ENCODE results near the gene TMEM190.
"Not testable (repeated sequence)": the region's sequence is repeated elsewhere in the genome, so short reads cannot be mapped to it uniquely, and the experiment has no call there.

TMEM190 gene

DNA sequence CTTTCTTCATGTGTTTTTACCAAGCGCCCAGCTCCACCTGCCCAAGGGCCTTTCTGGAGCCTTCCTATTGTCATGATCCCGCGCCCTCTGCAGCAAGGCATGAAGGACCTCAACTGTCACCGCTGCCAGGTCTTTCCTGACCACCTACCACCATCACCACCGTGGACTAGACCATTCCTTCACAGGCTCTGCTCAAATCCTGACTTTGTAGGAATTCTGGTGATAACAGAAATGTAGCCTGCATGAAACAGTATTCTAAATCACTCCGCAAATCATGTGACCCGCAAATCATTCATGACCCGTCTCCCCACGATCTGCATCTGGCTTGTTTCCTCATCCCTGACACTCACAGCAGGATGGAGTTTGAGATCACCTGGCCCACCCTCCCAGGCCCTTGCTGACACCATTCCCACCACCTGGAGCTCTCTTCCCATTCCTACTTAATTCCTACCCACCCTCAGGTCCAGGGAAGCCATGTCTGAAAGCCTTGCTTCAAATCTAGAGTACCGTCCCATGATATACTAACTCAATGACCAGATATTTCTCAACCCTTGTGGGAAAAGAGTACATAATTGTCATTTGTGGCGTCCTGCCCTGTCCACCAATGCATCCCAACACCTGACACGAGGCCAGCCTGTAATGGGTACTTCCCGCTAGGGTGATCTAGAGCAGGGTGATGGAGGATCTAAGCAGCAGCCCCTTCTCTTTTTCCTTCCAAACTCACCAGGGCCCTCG lies 29.6 kb downstream of the TMEM190 start:
- CTCF ChIA-PET = interaction anchor here (1.1 to 2.2 kb wide), 4 partner anchors 23 to 246 kb away, joined by 3 to 8 read pairs (median 3); partner anchors contain the start of gene TMEM238
- DNase-seq (ENCODE audit: extremely low spot score) = no peak

GRCh38 chr19:55406826-55407549 lies 30.4 kb downstream of the TMEM190 start:
- ChIA-PET CTCF (interaction anchor here (1.0 to 1.6 kb wide), 2 partner anchors 24 to 61 kb away, joined by 3 read pairs; partner anchors contain the start of gene TMEM238), POLR2A (interaction anchor here (0.6 to 2.2 kb wide), 21 partner anchors 8 to 938 kb away, joined by 3 to 29 read pairs (median 5); partner anchors contain the start of genes CCDC106, CDC42EP5, ISOC2 and KMT5C)
- peak; percentile 47 for DNase-seq (ENCODE audit: extremely low spot score)
- TF ChIP-seq, protein P1, sequence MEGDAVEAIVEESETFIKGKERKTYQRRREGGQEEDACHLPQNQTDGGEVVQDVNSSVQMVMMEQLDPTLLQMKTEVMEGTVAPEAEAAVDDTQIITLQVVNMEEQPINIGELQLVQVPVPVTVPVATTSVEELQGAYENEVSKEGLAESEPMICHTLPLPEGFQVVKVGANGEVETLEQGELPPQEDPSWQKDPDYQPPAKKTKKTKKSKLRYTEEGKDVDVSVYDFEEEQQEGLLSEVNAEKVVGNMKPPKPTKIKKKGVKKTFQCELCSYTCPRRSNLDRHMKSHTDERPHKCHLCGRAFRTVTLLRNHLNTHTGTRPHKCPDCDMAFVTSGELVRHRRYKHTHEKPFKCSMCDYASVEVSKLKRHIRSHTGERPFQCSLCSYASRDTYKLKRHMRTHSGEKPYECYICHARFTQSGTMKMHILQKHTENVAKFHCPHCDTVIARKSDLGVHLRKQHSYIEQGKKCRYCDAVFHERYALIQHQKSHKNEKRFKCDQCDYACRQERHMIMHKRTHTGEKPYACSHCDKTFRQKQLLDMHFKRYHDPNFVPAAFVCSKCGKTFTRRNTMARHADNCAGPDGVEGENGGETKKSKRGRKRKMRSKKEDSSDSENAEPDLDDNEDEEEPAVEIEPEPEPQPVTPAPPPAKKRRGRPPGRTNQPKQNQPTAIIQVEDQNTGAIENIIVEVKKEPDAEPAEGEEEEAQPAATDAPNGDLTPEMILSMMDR (IDR thresholded peaks at IDR 0.05; ENCODE audit: control extremely low read depth, extremely low read depth, low read depth, missing control alignments) = no peak

More for the DNA sequence above, 29.6 kb downstream of the TMEM190 start:
- POLR2A ChIA-PET = interaction anchor here (0.6 to 2.4 kb wide), 14 partner anchors 12 to 286 kb away, joined by 3 to 29 read pairs (median 5); partner anchors contain the start of genes ISOC2, KMT5C, RPL28 and TMEM238
- TF ChIP-seq, protein P1 (IDR thresholded peaks at IDR 0.05; ENCODE audit: control extremely low read depth, extremely low read depth, low read depth, missing control alignments) = no peak

DNA sequence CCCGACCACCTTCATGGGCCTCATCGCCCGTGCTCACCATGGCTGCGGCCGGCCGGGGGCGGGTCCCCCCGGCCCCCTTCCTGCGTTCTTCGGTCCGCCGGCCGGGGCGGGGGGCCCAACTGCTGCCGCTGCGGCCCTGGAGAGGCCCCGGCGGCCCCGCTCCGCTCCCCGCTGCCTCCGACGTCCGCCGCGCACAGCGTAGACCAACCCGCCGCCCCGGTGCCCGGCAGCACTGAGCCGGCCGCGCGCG lies 30.8 kb downstream of the TMEM190 start, which contains the start of gene UBE2S:
Gene UBE2S (minus strand): TSS at position 239 of the 250 bp plus-strand sequence. CDS start 199 bp downstream, at position 40.
- CTCF ChIA-PET = interaction anchor here (1.0 to 1.6 kb wide), 2 partner anchors 24 to 60 kb away, joined by 3 read pairs; partner anchors contain the start of gene TMEM238
- POLR2A ChIA-PET = interaction anchor here (0.6 to 1.8 kb wide), 23 partner anchors 9 to 944 kb away, joined by 3 to 29 read pairs (median 5); partner anchors contain the start of genes CCDC106, CDC42EP5, ISOC2 and KMT5C
- not testable (repeated sequence) for DNase-seq (ENCODE audit: extremely low spot score)

GRCh38 chr19:55407800-55408532 lies 31.3 kb downstream of the TMEM190 start:
- TF ChIP-seq, protein P1 (IDR thresholded peaks at IDR 0.05; ENCODE audit: control extremely low read depth, extremely low read depth, low read depth, missing control alignments) = no peak
- ChIA-PET POLR2A (interaction anchor here (0.5 to 1.8 kb wide), 22 partner anchors 9 to 945 kb away, joined by 3 to 29 read pairs (median 5); partner anchors contain the start of genes CCDC106, CDC42EP5, ISOC2 and KMT5C), CTCF (interaction anchor here (0.7 to 2.1 kb wide), 6 partner anchors 10 to 269 kb away, joined by 3 to 7 read pairs (median 3); partner anchors contain the start of gene TMEM238)
- DNase-seq (ENCODE audit: extremely low spot score) = peak; percentile 98

GRCh38 chr19:55408533-55408872 lies 31.9 kb downstream of the TMEM190 start:
- ChIA-PET CTCF (interaction anchor here (0.7 to 2.1 kb wide), 5 partner anchors 9 to 269 kb away, joined by 3 to 7 read pairs (median 3); no protein-coding TSS in a partner anchor), POLR2A (no interaction called here)
- TF ChIP-seq, protein P1 (IDR thresholded peaks at IDR 0.05; ENCODE audit: control extremely low read depth, extremely low read depth, low read depth, missing control alignments) = no peak
- no peak for DNase-seq (ENCODE audit: extremely low spot score)

DNA sequence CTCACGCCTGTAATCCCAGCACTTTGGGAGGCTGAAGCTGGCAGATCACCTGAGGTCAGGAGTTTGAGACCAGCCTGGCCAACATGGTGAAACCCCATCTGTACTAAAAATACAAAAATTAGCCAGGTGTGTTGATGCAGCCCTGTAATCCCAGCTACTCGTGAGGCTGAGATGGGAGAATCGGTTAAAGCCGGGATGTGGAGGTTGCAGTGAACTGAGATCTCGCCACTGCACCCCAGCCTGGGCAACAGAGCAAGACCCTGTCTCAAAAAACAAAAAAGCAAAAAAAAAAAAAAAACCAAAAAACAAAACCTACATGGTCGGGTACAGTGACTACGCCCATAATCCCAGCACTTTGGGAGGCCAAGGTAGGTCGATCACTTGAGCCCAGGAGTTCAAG lies 32.6 kb downstream of the TMEM190 start:
- DNase-seq (ENCODE audit: extremely low spot score); POLR2A ChIA-PET: not testable (repeated sequence)
- CTCF ChIA-PET = interaction anchor here (1.0 to 2.1 kb wide), 4 partner anchors 9 to 270 kb away, joined by 3 to 7 read pairs (median 4); no protein-coding TSS in a partner anchor

- ChIA-PET CTCF (interaction anchor here (1.4 to 2.1 kb wide), 2 partner anchors 8 to 20 kb away, joined by 4 to 7 read pairs; no protein-coding TSS in a partner anchor), POLR2A (no interaction called here)
- TF ChIP-seq, protein P1 (IDR thresholded peaks at IDR 0.05; ENCODE audit: control extremely low read depth, extremely low read depth, low read depth, missing control alignments) = no peak
- DNase-seq (ENCODE audit: extremely low spot score) = no peak
These were observed 33.5 kb downstream of the TMEM190 start for GRCh38 chr19:55410168-55410567.
